OCI-LY1 (cell line): ENCODE data around the gene SNTG2.

ENCODE experiments used
- CTCF ChIP-seq: fragments of 200-600 bp; sonication (generic), shearing (Covaris generic); IDR thresholded peaks from 2 replicates; pipeline ENCODE4 v1.5.1; 2017; ENCODE audit warnings: mild to moderate bottlenecking, antibody characterized with exemption, low read length, moderate library complexity, mixed read lengths
- EZH2 ChIP-seq: fragments of 200-600 bp; sonication (generic), shearing (Covaris generic); IDR thresholded peaks from 2 replicates; pipeline ENCODE4 v1.8.0; 2017; ENCODE audit warnings: borderline replicate concordance, mixed run types, mild to moderate bottlenecking, antibody characterized with exemption, low read length, moderate library complexity, mixed read lengths

- TF ChIP-seq EZH2 (no peak), CTCF (no peak)
Measured at GRCh38 chr2:1137913-1138391, 187.3 kb downstream of the SNTG2 start.
